GM23248 (cell line): Measurements from ENCODE around the gene OSBPL5.

ENCODE experiments used
- EZH2 ChIP-seq: fragments of 200-600 bp; sonication (generic); IDR thresholded peaks from 2 replicates; pipeline ENCODE4 v1.6.1; 2018; ENCODE audit warnings: antibody characterized with exemption, mild to moderate bottlenecking; ENCODE audit not compliant: insufficient read depth, poor library complexity, severe bottlenecking
- EZH2phosphoT487 ChIP-seq: fragments of 200-600 bp; sonication (generic); IDR thresholded peaks from 2 replicates; pipeline ENCODE4 v1.6.1; 2018; ENCODE audit warnings: antibody characterized with exemption, moderate library complexity, mild to moderate bottlenecking, low read depth; ENCODE audit not compliant: insufficient read depth

DNA sequence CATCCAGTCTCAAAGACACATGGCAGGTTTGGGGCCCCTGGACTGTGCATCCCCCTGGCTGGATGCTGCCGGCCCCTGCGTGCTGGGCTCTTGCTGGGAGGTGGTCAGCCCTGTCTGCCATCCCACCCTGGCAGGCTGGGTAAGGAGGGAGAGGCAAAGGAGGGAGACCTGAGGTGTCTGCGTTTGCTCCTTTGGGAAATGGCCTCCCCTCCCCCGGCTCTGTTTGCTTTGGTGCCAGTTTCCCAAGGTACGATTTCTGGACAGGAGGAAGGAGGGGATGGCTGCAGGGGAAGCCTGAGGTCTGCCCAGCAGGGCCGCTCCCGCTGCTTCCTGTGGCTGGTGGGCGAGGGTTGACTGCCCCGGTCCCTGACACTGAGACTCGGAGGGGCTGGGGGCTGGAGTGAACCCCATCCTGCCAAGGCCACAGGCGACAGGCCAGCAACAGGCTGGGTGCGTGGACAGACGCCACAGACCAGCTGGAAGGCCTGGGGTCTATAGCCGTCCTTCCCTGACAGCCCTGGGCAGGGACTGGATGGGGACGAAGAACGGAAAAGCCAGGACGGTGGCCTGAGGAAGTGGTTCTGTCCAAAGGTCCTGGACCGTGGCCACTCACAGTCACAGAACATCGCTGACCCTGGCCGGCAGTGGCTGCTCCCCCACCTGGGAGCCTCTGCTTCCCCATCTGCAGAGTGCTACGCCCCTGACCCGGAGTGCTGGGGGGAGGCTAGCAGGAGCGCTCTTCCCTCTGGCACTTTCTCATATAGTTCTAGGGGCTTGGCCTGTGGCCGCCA, 38.0 kb downstream of the OSBPL5 start:
- no peak for TF ChIP-seq EZH2
- no peak for TF ChIP-seq EZH2phosphoT487
